Prostate gland (tissue), 2 donors: Measurements from ENCODE around the gene PID1. TPM values are rescaled to one million over a fixed set of nuclear protein-coding genes. Genes with fewer than 3 reads are reported as not detected.

Experiments used
- DNase-seq: peaks from one replicate; pipeline ENCODE4 v3.0.0-alpha.2; 2019; ENCODE audit warnings: low spot score
- H3K27ac ChIP-seq, 2 donors: fragments of 200-600 bp; sonication (generic); 2 replicates each; pipeline ENCODE4 v1.5.1; 2017 to 2019
- H3K27me3 ChIP-seq: fragments of 200-600 bp; sonication (generic); replicated peaks from 2 replicates; pipeline ENCODE4 v1.5.1; 2019; ENCODE audit not compliant: insufficient read depth
- H3K36me3 ChIP-seq, 2 donors: fragments of 200-600 bp; sonication (generic); 1 replicate in 1 of 2; 2 replicates in 1 of 2; pipeline versions ENCODE4 v1.5.1 to v1.8.1; 2017 to 2019
- H3K4me1 ChIP-seq: fragments of 200-600 bp; sonication (generic); replicated peaks from 2 replicates; pipeline ENCODE4 v1.5.1; 2019
- H3K4me3 ChIP-seq, 2 donors: fragments of 200-600 bp; sonication (generic); 2 replicates each; pipeline ENCODE4 v1.5.1; 2017 to 2019
- H3K9me3 ChIP-seq: fragments of 200-600 bp; sonication (generic); 2 replicates; pipeline ENCODE4 v1.5.1; 2017
- POLR2A ChIP-seq: fragments of 450-650 bp; IDR thresholded peaks from one replicate; pipeline ENCODE4 v1.6.1; 2016; ENCODE audit warnings: antibody characterized with exemption, mild to moderate bottlenecking
- POLR2AphosphoS5 ChIP-seq: sonication (generic); formaldehyde crosslinking; IDR thresholded peaks from one replicate; pipeline ENCODE4 v1.6.1; 2017; ENCODE audit warnings: antibody characterized with exemption
- WGBS: methylation state at CpG from one replicate; pipeline ENCODE4 v1.1.5; 2018; 5-methylcytosine and 5-hydroxymethylcytosine counted together
- intact Hi-C: fragments of 100-400 bp; cut with DNase I; formaldehyde crosslinking; loops from one replicate; pipeline ENCODE4 v1.14.2; 2022
- total RNA-seq, 2 donors: library from RNA; depleted of rRNA; stranded (reverse); fragments of >200 nt; gene quantifications; one replicate each; pipeline ENCODE4 v1.1.0, GENCODE V29; 2016
- TF ChIP-seq, protein P1 (sequence below), 4 experiments: fragments of 200-600 bp in 2 of 4; fragments of 450-650 bp in 2 of 4; sonication (generic) in 2 of 4; IDR thresholded peaks; 1 replicate in 3 of 4; 2 replicates in 1 of 4; pipeline ENCODE4 v1.5.1; 2016 to 2019; ENCODE audit warnings: antibody characterized with exemption in 4 of 4, mild to moderate bottlenecking in 2 of 4, moderate library complexity in 2 of 4

The PID1 gene
- total RNA-seq, 2 donors from 2014 or later, result 14.0 to 21.0 TPM

DNA sequence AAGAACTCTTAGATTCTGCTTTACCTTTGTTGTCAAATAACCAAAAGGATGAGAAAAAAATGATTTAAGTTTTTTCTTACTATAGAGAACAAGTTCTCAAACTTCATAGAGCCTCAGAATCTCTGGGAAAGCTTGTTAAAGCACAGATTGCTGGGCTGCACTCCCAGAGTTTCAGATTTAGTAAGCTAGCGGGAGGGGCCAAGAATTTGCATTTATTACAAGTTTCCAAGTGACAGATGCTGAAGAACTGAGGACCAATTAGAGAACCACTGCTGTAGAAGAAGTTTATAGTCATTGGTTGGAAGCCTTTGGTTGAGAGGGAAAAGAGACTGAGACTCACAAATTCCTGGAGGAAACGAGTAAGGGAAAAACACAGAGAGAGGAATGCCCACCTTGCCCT lies 32.1 kb downstream of the PID1 start:
- Histone ChIP-seq H3K36me3 (no peaks in the 10 kb centered on the region), H3K4me3 (no peak overlapping the region), H3K27me3 (no peaks in the 10 kb centered on the region), H3K9me3 (no peaks in the 10 kb centered on the region), H3K4me1 (no peaks in the 10 kb centered on the region), H3K27ac (no peak overlapping the region)
- TF ChIP-seq, protein P1, sequence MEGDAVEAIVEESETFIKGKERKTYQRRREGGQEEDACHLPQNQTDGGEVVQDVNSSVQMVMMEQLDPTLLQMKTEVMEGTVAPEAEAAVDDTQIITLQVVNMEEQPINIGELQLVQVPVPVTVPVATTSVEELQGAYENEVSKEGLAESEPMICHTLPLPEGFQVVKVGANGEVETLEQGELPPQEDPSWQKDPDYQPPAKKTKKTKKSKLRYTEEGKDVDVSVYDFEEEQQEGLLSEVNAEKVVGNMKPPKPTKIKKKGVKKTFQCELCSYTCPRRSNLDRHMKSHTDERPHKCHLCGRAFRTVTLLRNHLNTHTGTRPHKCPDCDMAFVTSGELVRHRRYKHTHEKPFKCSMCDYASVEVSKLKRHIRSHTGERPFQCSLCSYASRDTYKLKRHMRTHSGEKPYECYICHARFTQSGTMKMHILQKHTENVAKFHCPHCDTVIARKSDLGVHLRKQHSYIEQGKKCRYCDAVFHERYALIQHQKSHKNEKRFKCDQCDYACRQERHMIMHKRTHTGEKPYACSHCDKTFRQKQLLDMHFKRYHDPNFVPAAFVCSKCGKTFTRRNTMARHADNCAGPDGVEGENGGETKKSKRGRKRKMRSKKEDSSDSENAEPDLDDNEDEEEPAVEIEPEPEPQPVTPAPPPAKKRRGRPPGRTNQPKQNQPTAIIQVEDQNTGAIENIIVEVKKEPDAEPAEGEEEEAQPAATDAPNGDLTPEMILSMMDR (IDR thresholded peaks at IDR 0.05), result no peak
- TF ChIP-seq POLR2A (no peak), POLR2AphosphoS5 (no peak)
- 76% methylated on average over 2 of the region's 2 CpGs for WGBS
- intact Hi-C loops, result no loop called here
- DNase-seq, result no peak

DNA sequence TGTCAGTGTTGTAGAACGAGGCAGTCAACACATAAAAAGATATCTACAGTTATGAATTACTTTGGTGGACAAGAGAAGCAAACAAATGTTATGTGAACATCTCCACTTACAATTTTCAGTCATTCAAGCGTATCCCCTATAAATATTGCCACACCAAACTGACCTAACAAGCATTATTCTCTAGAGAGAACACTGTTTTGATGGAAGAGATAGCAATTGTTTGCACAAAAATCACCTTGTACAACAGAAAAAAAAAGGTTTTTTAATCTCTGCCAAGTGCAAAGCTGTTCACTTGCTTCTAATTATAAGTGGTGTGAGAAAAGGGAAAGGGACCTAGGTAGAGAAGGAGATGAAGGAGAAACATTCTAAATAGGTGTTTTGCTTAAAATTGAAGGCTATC lies 33.8 kb downstream of the PID1 start:
- Histone ChIP-seq H3K36me3 (no peaks in the 10 kb centered on the region), H3K4me3 (no peak overlapping the region), H3K4me1 (no peaks in the 10 kb centered on the region), H3K9me3 (no peaks in the 10 kb centered on the region), H3K27ac (no peak overlapping the region), H3K27me3 (no peaks in the 10 kb centered on the region)
- 16% methylated on average over 2 of the region's 2 CpGs for WGBS
- TF ChIP-seq POLR2A, result no peak
- no peak for TF ChIP-seq POLR2AphosphoS5
- TF ChIP-seq, protein P1 (IDR thresholded peaks at IDR 0.05), result no peak
- intact Hi-C loops, result no loop called here
- no peak for DNase-seq

DNA sequence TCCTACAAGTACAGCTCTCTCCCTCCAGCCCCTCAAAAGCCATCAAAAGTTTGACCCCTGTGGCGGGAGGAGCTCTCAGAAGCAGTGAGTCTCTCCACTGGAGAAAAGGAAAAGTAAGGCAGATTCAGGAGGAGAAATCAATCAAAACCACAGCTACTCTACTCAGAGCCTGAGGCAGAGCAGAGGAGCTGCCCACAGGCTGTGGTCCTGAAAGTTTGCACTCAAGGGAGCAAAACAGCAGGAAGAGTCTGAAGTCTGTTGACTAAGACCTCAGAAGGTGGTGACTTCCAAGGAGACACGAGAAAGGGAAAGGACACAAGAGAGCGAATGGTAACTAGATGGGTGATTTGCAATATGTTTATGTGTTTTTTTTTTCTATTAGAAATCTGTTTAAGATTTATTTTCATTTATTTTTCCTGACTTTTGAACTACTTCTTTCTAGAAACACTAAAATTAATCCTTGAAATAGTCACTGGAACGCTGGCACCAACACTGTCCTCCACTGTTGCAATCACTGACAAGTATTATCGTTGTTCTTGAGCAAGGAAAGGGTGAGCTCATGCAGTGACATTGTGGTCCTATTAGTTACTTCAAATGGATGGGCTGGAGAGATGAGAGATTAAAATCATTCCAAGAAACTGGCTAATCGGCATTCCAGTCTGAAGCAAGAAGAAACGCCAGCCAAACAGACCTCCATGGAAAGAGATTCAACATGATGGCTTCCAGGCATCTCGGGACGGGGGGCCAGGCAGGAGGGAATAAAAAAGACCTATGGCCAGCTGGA lies 35.8 kb downstream of the PID1 start:
- no peaks in the 10 kb centered on the region for H3K4me1 ChIP-seq
- H3K27ac ChIP-seq, result no peak overlapping the region
- DNase-seq, result no peak
- H3K4me3 ChIP-seq, result no peak overlapping the region
- no peaks in the 10 kb centered on the region for H3K36me3 ChIP-seq
- TF ChIP-seq, protein P1 (IDR thresholded peaks at IDR 0.05), result no peak
- no peak for TF ChIP-seq POLR2A
- TF ChIP-seq POLR2AphosphoS5, result no peak
- no peaks in the 10 kb centered on the region for H3K9me3 ChIP-seq
- no peaks in the 10 kb centered on the region for H3K27me3 ChIP-seq
- intact Hi-C loops, result no loop called here
- 52% methylated on average over 9 of the region's 9 CpGs for WGBS

DNA sequence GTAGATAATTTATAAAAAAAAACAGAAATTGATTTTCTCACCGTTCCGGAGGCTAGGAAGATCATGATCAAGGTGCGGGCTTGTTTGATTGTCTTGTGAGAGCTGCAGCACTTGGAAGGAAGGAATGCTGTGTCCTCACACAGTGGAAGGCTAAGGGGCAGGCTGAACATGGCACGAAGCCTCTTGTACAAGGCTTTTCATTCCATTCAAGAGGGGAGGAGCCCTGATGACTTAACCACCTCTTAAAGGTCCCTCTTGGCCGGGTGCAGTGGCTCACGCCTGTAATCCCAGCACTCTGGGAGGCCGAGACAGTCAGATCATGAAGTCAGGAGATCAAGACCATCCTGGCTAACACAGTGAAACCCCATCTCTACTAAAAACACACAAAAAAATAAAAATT lies 39.2 kb downstream of the PID1 start:
- no peaks in the 10 kb centered on the region for H3K36me3 ChIP-seq
- 85% methylated on average over 7 of the region's 7 CpGs for WGBS

More for the DNA sequence above, 39.2 kb downstream of the PID1 start:
- Histone ChIP-seq H3K27ac (no peak overlapping the region), H3K9me3 (no peaks in the 10 kb centered on the region), H3K27me3 (no peaks in the 10 kb centered on the region), H3K4me1 (no peaks in the 10 kb centered on the region), H3K4me3 (no peak overlapping the region)
- intact Hi-C loops, result no loop called here
- DNase-seq, result no peak
- TF ChIP-seq, protein P1 (IDR thresholded peaks at IDR 0.05), result no peak
- TF ChIP-seq POLR2AphosphoS5, result no peak
- TF ChIP-seq POLR2A, result no peak
